ENCODE results near the gene ERBB4.
A peak's percentile ranks its signal among the peaks of the same experiment; 100 is the strongest.
"Not testable (repeated sequence)": the region's sequence is repeated elsewhere in the genome, so short reads cannot be mapped to it uniquely, and the experiment has no call there.

Gene ERBB4

DNA sequence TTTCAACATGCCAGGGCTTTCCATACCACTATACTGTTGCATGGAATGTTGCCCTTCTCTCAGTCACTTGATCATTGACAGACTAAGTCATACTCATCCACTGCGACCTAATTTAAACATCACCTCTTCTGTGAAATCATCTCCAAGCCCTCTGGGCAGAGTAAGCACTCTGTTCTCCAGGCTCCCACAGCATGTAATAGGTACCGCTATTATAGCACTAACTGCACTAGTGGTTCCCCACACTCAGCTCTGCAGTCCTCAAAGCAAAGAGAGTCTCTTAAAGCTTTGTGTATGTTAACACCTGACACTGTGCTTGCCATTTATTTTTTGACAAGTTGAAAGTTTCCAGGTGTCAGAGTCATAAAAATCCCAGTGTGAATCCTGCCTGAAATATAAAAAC is 947.2 kb downstream of the ERBB4 start:
- no peaks in the 10 kb centered on the region for H3K27me3 ChIP-seq (ENCODE audit: insufficient read depth, low read depth, severe bottlenecking)
- H3K9me3 ChIP-seq (ENCODE audit: severe bottlenecking) = no peaks in the 10 kb centered on the region
- H3K36me3 ChIP-seq = no peaks in the 10 kb centered on the region
- no peak overlapping the region for H3K27ac ChIP-seq
- H3K4me3 ChIP-seq (ENCODE audit: low read depth, low read length) = no peak overlapping the region
- DNase-seq = no peak
- TF ChIP-seq, protein P1, sequence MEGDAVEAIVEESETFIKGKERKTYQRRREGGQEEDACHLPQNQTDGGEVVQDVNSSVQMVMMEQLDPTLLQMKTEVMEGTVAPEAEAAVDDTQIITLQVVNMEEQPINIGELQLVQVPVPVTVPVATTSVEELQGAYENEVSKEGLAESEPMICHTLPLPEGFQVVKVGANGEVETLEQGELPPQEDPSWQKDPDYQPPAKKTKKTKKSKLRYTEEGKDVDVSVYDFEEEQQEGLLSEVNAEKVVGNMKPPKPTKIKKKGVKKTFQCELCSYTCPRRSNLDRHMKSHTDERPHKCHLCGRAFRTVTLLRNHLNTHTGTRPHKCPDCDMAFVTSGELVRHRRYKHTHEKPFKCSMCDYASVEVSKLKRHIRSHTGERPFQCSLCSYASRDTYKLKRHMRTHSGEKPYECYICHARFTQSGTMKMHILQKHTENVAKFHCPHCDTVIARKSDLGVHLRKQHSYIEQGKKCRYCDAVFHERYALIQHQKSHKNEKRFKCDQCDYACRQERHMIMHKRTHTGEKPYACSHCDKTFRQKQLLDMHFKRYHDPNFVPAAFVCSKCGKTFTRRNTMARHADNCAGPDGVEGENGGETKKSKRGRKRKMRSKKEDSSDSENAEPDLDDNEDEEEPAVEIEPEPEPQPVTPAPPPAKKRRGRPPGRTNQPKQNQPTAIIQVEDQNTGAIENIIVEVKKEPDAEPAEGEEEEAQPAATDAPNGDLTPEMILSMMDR (IDR thresholded peaks at IDR 0.05; ENCODE audit: low read depth, low read length) = no peak

DNA sequence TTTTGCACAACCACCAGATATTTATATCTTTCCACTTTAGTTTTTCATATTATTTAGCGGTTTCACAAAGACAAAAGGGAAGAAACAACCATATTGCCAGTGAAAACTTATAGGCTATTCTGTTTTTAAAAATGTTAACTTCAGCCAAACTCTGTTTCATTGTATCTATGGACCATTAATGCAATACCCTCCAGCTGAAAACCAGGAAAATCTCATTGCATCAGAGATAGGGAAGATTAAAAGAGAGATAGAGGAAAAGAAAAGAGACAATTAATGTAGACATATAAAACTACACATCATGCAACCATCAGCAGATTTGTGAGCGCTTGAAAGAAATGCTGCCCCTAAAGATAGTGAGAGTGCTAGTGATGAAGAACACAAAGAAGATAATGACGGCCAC is 970.2 kb downstream of the ERBB4 start:
- Histone ChIP-seq H3K36me3 (no peaks in the 10 kb centered on the region), H3K27ac (no peak overlapping the region), H3K4me3 (ENCODE audit: low read depth, low read length) (no peak overlapping the region), H3K9me3 (ENCODE audit: severe bottlenecking) (no peaks in the 10 kb centered on the region), H3K27me3 (ENCODE audit: insufficient read depth, low read depth, severe bottlenecking) (no peaks in the 10 kb centered on the region)
- TF ChIP-seq, protein P1 (IDR thresholded peaks at IDR 0.05; ENCODE audit: low read depth, low read length) = no peak
- no peak for DNase-seq

DNA sequence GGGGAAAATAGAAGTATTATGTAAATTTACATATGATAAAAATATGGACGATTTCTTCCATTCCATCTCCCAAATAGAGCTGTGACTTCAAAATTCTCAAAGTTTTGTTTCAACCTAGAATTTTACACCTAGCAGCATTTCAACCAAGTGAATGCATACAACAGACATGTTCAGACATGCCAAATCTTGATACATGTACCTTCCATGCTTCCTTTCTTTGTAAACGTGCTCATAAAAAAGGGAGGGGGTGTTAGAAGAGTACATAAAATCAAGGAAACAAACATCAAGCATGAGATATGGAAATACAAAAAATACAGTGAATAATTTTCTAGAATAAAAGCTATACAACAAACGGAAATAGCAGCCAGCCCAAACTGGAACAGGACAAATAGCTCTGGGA is 974.2 kb downstream of the ERBB4 start:
- TF ChIP-seq, protein P1 (IDR thresholded peaks at IDR 0.05; ENCODE audit: low read depth, low read length) = no peak
- no peak overlapping the region for H3K4me3 ChIP-seq (ENCODE audit: low read depth, low read length)
- DNase-seq = no peak
- no peaks in the 10 kb centered on the region for H3K27me3 ChIP-seq (ENCODE audit: insufficient read depth, low read depth, severe bottlenecking)
- H3K27ac ChIP-seq = no peak overlapping the region
- no peaks in the 10 kb centered on the region for H3K36me3 ChIP-seq
- no peaks in the 10 kb centered on the region for H3K9me3 ChIP-seq (ENCODE audit: severe bottlenecking)

DNA sequence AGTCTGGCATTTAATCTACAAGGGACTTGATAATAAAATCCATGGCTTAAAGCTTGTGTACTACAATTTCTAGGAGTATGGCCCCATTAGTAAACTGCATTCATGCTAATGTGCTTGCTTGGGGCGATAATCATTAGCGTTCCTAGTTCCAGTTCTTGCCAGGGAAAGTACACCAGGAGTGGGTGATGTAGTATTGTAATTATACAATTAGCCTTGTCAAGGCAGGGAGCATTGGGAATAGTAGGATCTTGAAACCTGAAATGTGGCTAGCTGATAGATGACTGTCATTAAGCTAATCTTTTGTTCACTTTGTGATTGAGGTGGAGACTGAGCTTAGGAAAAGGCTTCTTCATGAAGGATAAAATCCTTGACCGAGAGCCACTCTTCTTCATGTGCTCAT is 993.0 kb downstream of the ERBB4 start:
- Histone ChIP-seq H3K36me3 (no peaks in the 10 kb centered on the region), H3K9me3 (ENCODE audit: severe bottlenecking) (no peaks in the 10 kb centered on the region), H3K27ac (no peak overlapping the region), H3K27me3 (ENCODE audit: insufficient read depth, low read depth, severe bottlenecking) (no peaks in the 10 kb centered on the region), H3K4me3 (ENCODE audit: low read depth, low read length) (no peak overlapping the region)
- TF ChIP-seq, protein P1 (IDR thresholded peaks at IDR 0.05; ENCODE audit: low read depth, low read length) = no peak
- no peak for DNase-seq

DNA sequence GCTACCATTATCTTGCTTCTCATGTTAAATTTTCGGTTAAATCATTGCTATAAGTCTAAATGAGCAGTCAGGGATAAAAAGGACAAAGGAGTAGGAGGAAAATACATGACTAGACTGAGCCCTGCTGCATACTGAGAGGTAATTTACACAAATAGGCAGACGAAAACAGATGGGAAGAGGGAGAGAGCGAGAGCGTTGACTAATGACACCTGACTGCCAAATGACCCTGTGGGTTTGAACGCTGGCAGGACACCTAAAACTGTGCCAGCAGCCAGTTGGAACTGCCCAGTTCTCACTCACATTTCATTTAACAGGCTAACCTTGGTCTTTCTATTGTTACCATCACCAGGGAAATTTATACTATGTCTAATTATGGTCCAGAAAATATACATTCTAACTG is 1004.0 kb downstream of the ERBB4 start:
- no peaks in the 10 kb centered on the region for H3K27me3 ChIP-seq (ENCODE audit: insufficient read depth, low read depth, severe bottlenecking)
- no peaks in the 10 kb centered on the region for H3K9me3 ChIP-seq (ENCODE audit: severe bottlenecking)
- H3K4me3 ChIP-seq (ENCODE audit: low read depth, low read length) = no peak overlapping the region
- DNase-seq = peak; percentile 16
- no peak overlapping the region for H3K27ac ChIP-seq
- no peaks in the 10 kb centered on the region for H3K36me3 ChIP-seq
- TF ChIP-seq, protein P1 (IDR thresholded peaks at IDR 0.05; ENCODE audit: low read depth, low read length) = no peak

DNA sequence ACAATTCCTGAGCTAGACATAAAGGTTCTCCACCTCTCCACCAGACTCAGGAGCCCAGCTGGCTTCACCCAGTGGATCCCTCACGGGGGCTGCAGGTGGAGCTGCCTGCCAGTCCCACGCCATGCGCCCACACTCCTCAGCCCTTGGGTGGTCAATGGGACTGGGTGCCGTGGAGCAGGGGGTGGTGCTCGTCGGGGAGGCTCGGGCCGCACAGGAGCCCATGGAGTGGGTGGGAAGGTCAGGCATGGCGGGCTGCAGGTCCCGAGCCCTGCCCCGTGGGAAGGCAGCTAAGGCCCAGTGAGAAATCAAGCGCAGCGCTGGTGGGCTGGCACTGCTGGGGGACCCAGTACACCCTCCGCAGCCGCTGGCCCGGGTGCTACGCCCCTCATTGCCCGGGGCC is 1014.4 kb downstream of the ERBB4 start:
- not testable (repeated sequence) for H3K36me3 ChIP-seq; H3K9me3 ChIP-seq (ENCODE audit: severe bottlenecking); H3K27ac ChIP-seq; H3K27me3 ChIP-seq (ENCODE audit: insufficient read depth, low read depth, severe bottlenecking); DNase-seq; H3K4me3 ChIP-seq (ENCODE audit: low read depth, low read length)
